Measurements from ENCODE around the gene TARS2. TPM values are rescaled to one million over a fixed set of nuclear protein-coding genes. Genes with fewer than 3 reads are reported as not detected.

TARS2 gene
- total RNA-seq, 1 donor from 2014 or later, result 38.7 TPM

DNA sequence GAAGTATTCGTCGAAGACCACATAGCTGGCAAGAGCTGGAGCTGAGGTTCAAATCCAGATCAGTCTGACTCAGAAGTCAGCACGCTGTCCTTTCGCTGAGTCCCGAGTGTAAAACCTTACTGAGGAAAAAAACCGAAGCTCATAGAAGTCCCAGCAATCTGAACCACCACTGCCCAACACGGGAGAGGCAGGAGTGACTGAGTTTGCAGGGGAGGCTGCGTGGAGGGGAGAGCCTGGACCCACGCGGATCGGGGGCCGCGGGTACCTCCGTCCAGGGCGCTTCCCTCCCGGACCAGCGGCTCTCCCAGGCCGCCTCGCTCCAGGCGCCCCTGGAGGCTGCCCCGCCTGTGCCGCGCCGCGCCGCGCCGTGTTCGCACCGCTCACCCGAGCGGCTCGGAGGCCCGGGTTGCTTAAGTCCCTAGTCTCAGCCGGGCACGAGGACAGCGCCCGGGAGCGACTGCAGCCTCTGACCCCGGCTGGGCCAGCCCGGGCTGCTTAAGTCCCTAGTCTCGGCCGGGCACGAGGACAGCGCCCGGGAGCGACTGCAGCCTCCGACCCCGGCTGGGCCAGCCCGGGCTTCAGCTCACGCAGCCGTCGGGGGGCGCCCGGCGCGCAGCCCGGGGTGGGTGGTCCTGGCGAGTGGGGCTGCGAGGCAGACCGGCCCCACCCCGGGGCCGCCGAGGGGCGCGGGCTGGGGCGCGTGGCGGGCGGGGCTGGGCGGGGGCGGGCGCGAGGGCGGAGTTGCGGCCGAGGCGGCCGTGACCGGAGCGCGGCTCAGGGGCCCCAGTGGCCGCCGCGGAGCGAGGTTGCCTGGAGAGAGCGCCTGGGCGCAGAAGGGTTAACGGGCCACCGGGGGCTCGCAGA lies 61.6 kb downstream of the TARS2 start, which contains the start of gene ADAMTSL4:
Gene ADAMTSL4 (plus strand): TSS at position 777 of the 864 bp plus-strand sequence. CDS start 2,881 bp downstream, outside the sequence.
- H3K36me3 Mint-ChIP-seq (ENCODE audit: unreplicated experiment), result no peaks in the 10 kb centered on the region
- peak within 1 kb of the TSS; percentile 85 for H3K4me3 Mint-ChIP-seq (ENCODE audit: unreplicated experiment)
- no peaks in the 10 kb centered on the region for H3K4me1 Mint-ChIP-seq (ENCODE audit: low read depth, unreplicated experiment)
- TF ChIP-seq, protein P1, sequence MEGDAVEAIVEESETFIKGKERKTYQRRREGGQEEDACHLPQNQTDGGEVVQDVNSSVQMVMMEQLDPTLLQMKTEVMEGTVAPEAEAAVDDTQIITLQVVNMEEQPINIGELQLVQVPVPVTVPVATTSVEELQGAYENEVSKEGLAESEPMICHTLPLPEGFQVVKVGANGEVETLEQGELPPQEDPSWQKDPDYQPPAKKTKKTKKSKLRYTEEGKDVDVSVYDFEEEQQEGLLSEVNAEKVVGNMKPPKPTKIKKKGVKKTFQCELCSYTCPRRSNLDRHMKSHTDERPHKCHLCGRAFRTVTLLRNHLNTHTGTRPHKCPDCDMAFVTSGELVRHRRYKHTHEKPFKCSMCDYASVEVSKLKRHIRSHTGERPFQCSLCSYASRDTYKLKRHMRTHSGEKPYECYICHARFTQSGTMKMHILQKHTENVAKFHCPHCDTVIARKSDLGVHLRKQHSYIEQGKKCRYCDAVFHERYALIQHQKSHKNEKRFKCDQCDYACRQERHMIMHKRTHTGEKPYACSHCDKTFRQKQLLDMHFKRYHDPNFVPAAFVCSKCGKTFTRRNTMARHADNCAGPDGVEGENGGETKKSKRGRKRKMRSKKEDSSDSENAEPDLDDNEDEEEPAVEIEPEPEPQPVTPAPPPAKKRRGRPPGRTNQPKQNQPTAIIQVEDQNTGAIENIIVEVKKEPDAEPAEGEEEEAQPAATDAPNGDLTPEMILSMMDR (IDR thresholded peaks at IDR 0.05; ENCODE audit: partially characterized antibody, unreplicated experiment), result no peak
- H3K27me3 Mint-ChIP-seq (ENCODE audit: unreplicated experiment), result peaks cover 10% of the 10 kb centered on the region
- peak; percentile 67 for DNase-seq
- no peak within 1 kb of the TSS for H3K27ac Mint-ChIP-seq (ENCODE audit: unreplicated experiment)
- peaks cover 3% of the 10 kb centered on the region for H3K9me3 Mint-ChIP-seq (ENCODE audit: unreplicated experiment)

- peak; percentile 17 for DNase-seq
- TF ChIP-seq, protein P1 (IDR thresholded peaks at IDR 0.05; ENCODE audit: partially characterized antibody, unreplicated experiment), result no peak
- Mint-ChIP-seq H3K9me3 (ENCODE audit: unreplicated experiment) (peaks cover 3% of the 10 kb centered on the region), H3K36me3 (ENCODE audit: unreplicated experiment) (no peaks in the 10 kb centered on the region), H3K4me3 (ENCODE audit: unreplicated experiment) (peak overlapping the region; percentile 74), H3K27me3 (ENCODE audit: unreplicated experiment) (peaks cover 10% of the 10 kb centered on the region), H3K4me1 (ENCODE audit: low read depth, unreplicated experiment) (no peaks in the 10 kb centered on the region), H3K27ac (ENCODE audit: unreplicated experiment) (no peak overlapping the region)
Measured at GRCh38 chr1:150549496-150550221, 62.4 kb downstream of the TARS2 start.

- H3K27me3 Mint-ChIP-seq (ENCODE audit: unreplicated experiment), result peaks cover 13% of the 10 kb centered on the region
- peaks cover 1% of the 10 kb centered on the region for H3K4me1 Mint-ChIP-seq (ENCODE audit: low read depth, unreplicated experiment)
- no peak for DNase-seq
- peaks cover 3% of the 10 kb centered on the region for H3K9me3 Mint-ChIP-seq (ENCODE audit: unreplicated experiment)
- TF ChIP-seq, protein P1 (IDR thresholded peaks at IDR 0.05; ENCODE audit: partially characterized antibody, unreplicated experiment), result no peak
- H3K27ac Mint-ChIP-seq (ENCODE audit: unreplicated experiment), result no peak overlapping the region
- no peaks in the 10 kb centered on the region for H3K36me3 Mint-ChIP-seq (ENCODE audit: unreplicated experiment)
- H3K4me3 Mint-ChIP-seq (ENCODE audit: unreplicated experiment), result no peak overlapping the region
Measured at GRCh38 chr1:150550222-150551050, 63.2 kb downstream of the TARS2 start.

DNA sequence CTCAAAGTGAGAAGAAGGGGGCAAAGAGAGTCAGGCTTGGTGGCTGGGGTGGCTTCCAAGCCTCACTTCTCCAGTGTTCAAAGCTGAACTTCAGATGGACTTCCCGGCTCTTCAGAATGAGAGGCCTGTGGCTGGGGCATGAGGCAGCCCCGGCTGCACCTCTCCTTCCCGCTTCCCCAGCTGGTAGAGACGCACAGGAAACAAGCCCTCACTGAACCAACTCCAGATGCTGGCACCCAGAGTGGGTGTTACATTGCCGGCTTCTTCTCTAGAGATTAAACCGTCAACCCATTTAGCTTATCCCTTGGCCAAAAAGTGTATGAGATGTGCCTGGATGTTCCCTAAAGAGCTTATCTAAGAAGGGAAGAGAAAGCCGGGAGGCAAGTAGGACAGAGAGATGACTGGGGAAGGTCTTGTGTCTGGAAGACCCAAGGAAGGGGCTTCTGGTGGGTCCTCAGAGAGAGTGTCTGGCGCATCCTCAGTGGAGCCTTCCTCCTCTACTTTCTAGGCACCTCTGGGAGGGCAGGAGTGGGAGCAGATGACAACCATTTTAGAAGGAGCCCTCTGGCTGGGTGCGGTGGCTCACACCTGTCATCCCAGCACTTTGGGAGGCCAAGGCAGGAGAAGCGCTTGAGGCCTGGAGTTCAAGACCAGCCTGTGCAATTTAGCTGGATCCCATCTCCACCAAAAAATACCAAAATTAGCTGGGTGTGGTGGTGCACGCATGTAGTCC lies 64.0 kb downstream of the TARS2 start:
- no peak for DNase-seq

More for the DNA sequence above, 64.0 kb downstream of the TARS2 start:
- H3K27me3 Mint-ChIP-seq (ENCODE audit: unreplicated experiment), result peaks cover 13% of the 10 kb centered on the region
- H3K4me3 Mint-ChIP-seq (ENCODE audit: unreplicated experiment), result no peak overlapping the region
- H3K27ac Mint-ChIP-seq (ENCODE audit: unreplicated experiment), result no peak overlapping the region
- peaks cover 3% of the 10 kb centered on the region for H3K9me3 Mint-ChIP-seq (ENCODE audit: unreplicated experiment)
- TF ChIP-seq, protein P1 (IDR thresholded peaks at IDR 0.05; ENCODE audit: partially characterized antibody, unreplicated experiment), result no peak
- H3K36me3 Mint-ChIP-seq (ENCODE audit: unreplicated experiment), result no peaks in the 10 kb centered on the region
- H3K4me1 Mint-ChIP-seq (ENCODE audit: low read depth, unreplicated experiment), result peaks cover 3% of the 10 kb centered on the region

Measured in glutamatergic neuron (in vitro differentiated cells).